ENCODE results near the gene MKNK2. TPM values are rescaled to one million over a fixed set of nuclear protein-coding genes. Genes with fewer than 3 reads are reported as not detected.

Gene MKNK2
- total and polyA plus RNA-seq, 2 of the 13 experiments (the other 11 are each of a cell fraction or from before 2014, with no cell fraction given): 44.9 to 112 TPM

GRCh38 chr19:2046046-2046907, 4.8 kb downstream of the MKNK2 start:
- intact Hi-C loops (cut with micrococcal nuclease; ENCODE audit: unreplicated experiment): no loop called here
- peaks cover 33% of the 10 kb centered on the region for H3K4me1 ChIP-seq (ENCODE audit: insufficient read depth, low read length)
- POLR2A ChIA-PET: interaction anchor here (1.8 kb wide), 1 partner anchor 14 kb away, joined by 9 read pairs; no protein-coding TSS in a partner anchor

GRCh38 chr19:2045501-2046045, 5.5 kb downstream of the MKNK2 start:
- BruUV-seq (replicated peaks): no TSS peak
- 96% methylated on average over 3 of the region's 14 CpGs for WGBS (ENCODE audit: low lambda C conversion rate)
- Histone ChIP-seq H3K9me3 (ENCODE audit: low read length) (no peaks in the 10 kb centered on the region), H3K27me3 (ENCODE audit: control insufficient read depth in 1 of 2, insufficient read depth in 2 of 2, low read length in 2 of 2) (no peaks in the 10 kb centered on the region), H3K4me1 (ENCODE audit: insufficient read depth, low read length) (peaks cover 33% of the 10 kb centered on the region), H3K36me3 (replicated peaks in 1 of 2; ENCODE audit: control insufficient read depth in 1 of 2, insufficient read depth in 2 of 2, low read length in 2 of 2) (peaks cover 20 to 40% of the 10 kb centered on the region in 2 experiments), H3K27ac (ENCODE audit: extremely low read length, insufficient read depth, low read length) (no peak overlapping the region), H3K79me2 (ENCODE audit: insufficient read depth, low read length) (peaks cover 33% of the 10 kb centered on the region), H4K20me1 (ENCODE audit: insufficient read depth, low read length) (peaks cover 47% of the 10 kb centered on the region), H2AFZ (ENCODE audit: low read length) (no peak overlapping the region), H3K9ac (ENCODE audit: insufficient read depth, low read depth, low read length) (no peak overlapping the region), H3K4me3 (replicated peaks in 1 of 3; ENCODE audit: insufficient read depth in 1 of 3, low read depth in 2 of 3, low read length in 3 of 3) (no peak overlapping the region), H3K4me2 (ENCODE audit: low read depth, low read length) (no peak overlapping the region)
- CTCF ChIA-PET (ENCODE audit: low intra/inter-chr PET ratio, low total read pairs): no interaction called here
- no peak for ATAC-seq
- no peak for DNase-seq (ENCODE audit: low spot score)
- FAIRE-seq: no peak
- in situ Hi-C loops (cut with HindIII; ENCODE audit: extremely low pct_ligation_motif_present, low pct_unique_long_range_greater_than_20kb): no loop called here
- POLR2A ChIA-PET: no interaction called here
- intact Hi-C loops (cut with micrococcal nuclease; ENCODE audit: unreplicated experiment): no loop called here
- TF ChIP-seq, protein P1, sequence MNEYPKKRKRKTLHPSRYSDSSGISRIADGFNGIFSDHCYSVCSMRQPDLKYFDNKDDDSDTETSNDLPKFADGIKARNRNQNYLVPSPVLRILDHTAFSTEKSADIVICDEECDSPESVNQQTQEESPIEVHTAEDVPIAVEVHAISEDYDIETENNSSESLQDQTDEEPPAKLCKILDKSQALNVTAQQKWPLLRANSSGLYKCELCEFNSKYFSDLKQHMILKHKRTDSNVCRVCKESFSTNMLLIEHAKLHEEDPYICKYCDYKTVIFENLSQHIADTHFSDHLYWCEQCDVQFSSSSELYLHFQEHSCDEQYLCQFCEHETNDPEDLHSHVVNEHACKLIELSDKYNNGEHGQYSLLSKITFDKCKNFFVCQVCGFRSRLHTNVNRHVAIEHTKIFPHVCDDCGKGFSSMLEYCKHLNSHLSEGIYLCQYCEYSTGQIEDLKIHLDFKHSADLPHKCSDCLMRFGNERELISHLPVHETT (CRISPR knock-in tag; conservative IDR thresholded peaks at IDR 0.05): no peak
- no peak for TF ChIP-seq ZNF17 (CRISPR knock-in tag; IDR thresholded peaks at IDR 0.05)
- no peak for TF ChIP-seq ELF4 (CRISPR knock-in tag; IDR thresholded peaks at IDR 0.05; ENCODE audit: borderline replicate concordance)
- no peak for TF ChIP-seq PHF8 (CRISPR knock-in tag; IDR thresholded peaks at IDR 0.05)
- no peak for TF ChIP-seq MBD4 (IDR thresholded peaks at IDR 0.05; ENCODE audit: borderline replicate concordance, low read length)
- no peak for TF ChIP-seq FOXC1 (CRISPR knock-in tag; IDR thresholded peaks at IDR 0.05; ENCODE audit: borderline replicate concordance)
- TF ChIP-seq ZNF510 (CRISPR knock-in tag; IDR thresholded peaks at IDR 0.05; ENCODE audit: low read depth): no peak
- no peak for TF ChIP-seq ZNF788 (CRISPR knock-in tag; IDR thresholded peaks at IDR 0.05; ENCODE audit: borderline replicate concordance)
- TF ChIP-seq THYN1 (CRISPR knock-in tag; IDR thresholded peaks at IDR 0.05; ENCODE audit: borderline replicate concordance, low read depth): no peak
- no peak for TF ChIP-seq SAP130 (CRISPR knock-in tag; IDR thresholded peaks at IDR 0.05; ENCODE audit: low read depth)
- TF ChIP-seq UBTF (CRISPR knock-in tag; IDR thresholded peaks at IDR 0.05): no peak
- TF ChIP-seq KLF9 (CRISPR knock-in tag; IDR thresholded peaks at IDR 0.05; ENCODE audit: low read depth): no peak
- no peak for TF ChIP-seq ZNF747 (CRISPR knock-in tag; IDR thresholded peaks at IDR 0.05; ENCODE audit: borderline replicate concordance)

More at GRCh38 chr19:2046046-2046907, 4.8 kb downstream of the MKNK2 start:
- Histone ChIP-seq H2AFZ (ENCODE audit: low read length) (no peak overlapping the region), H3K9me3 (ENCODE audit: low read length) (no peaks in the 10 kb centered on the region), H3K4me2 (ENCODE audit: low read depth, low read length) (no peak overlapping the region), H4K20me1 (ENCODE audit: insufficient read depth, low read length) (peaks cover 47% of the 10 kb centered on the region), H3K36me3 (replicated peaks in 1 of 2; ENCODE audit: control insufficient read depth in 1 of 2, insufficient read depth in 2 of 2, low read length in 2 of 2) (peaks cover 13 to 38% of the 10 kb centered on the region in 2 experiments), H3K27me3 (ENCODE audit: control insufficient read depth in 1 of 2, insufficient read depth in 2 of 2, low read length in 2 of 2) (no peaks in the 10 kb centered on the region), H3K79me2 (ENCODE audit: insufficient read depth, low read length) (peaks cover 34% of the 10 kb centered on the region), H3K4me3 (replicated peaks in 1 of 3; ENCODE audit: insufficient read depth in 1 of 3, low read depth in 2 of 3, low read length in 3 of 3) (no peak overlapping the region), H3K9ac (ENCODE audit: insufficient read depth, low read depth, low read length) (no peak overlapping the region), H3K27ac (ENCODE audit: extremely low read length, insufficient read depth, low read length) (no peak overlapping the region)
- ATAC-seq (no peak), DNase-seq (ENCODE audit: low spot score) (no peak), FAIRE-seq (no peak)
- CTCF ChIA-PET (ENCODE audit: low intra/inter-chr PET ratio, low total read pairs): no interaction called here
- 99% methylated on average over 36 of the region's 50 CpGs for WGBS (ENCODE audit: low lambda C conversion rate)
- peak; percentile 79 for TF ChIP-seq RBFOX2 (IDR thresholded peaks at IDR 0.05; ENCODE audit: low read depth, low read length)
- peak; percentile 35; the same call in 1 of the 2 replicates for TF ChIP-seq ZSCAN25 (CRISPR knock-in tag; IDR thresholded peaks at IDR 0.05)
- peak; percentile 72 for TF ChIP-seq AGO2 (optimal IDR thresholded peaks at IDR 0.05; ENCODE audit: low read depth, low read length)
- no peak for TF ChIP-seq NFYC (CRISPR knock-in tag; IDR thresholded peaks at IDR 0.05)
- in situ Hi-C loops (cut with HindIII; ENCODE audit: extremely low pct_ligation_motif_present, low pct_unique_long_range_greater_than_20kb): no loop called here
- BruUV-seq (replicated peaks): no TSS peak

Measured in HepG2 (cell line).